ENCODE measurements around the gene WBP4.
"Not testable (repeated sequence)": the region's sequence is repeated elsewhere in the genome, so short reads cannot be mapped to it uniquely, and the experiment has no call there.

The WBP4 gene

DNA sequence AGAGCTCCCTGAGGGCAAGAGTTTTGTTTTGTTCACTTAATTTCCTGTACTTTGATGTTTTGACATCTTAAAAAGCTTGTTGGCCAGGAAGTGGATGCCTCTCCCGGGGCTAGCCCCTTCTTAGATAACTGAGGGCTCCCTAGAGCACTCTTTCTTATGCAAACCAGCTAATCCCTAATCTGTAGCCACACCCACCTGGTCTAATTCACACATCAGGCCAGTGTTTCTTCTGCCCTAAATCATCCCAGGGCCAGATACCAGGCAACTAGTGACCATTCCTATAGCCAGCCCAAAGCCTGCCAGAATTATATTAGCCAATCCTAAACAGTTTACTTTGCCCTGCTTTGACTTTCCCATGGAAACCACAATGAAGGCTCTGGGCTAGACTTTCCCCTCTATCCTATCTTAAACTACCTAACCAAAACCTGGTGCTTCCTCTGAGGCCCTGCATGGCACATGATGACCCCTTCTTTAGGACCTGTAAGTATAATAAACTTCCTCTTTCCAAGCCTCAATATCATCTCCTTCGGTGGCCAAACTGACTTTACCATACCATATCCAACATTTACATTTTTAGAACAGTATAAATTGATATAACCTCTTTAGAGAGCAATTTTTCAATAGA lies 24.8 kb downstream of the WBP4 start:
- no peak for DNase-seq

DNA sequence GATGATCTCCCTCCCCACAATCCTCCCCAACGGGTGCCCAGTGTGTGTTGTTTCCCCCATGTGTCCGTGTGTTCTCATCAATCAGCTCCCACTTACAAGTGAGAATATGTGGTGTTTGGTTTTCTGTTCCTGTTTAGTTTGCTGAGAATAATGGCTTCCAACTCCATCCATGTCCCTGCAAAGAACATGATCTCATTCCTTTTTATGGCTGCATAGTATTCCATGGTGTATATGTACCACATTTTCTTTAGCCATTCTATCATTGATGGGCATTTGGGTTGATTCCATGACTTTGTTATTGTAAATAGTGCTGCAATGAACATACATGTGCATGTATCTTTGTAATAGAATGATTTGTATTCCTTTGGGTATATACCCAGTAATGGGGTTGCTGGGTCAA lies 34.4 kb downstream of the WBP4 start:
- not testable (repeated sequence) for DNase-seq

GRCh38 chr13:41098761-41099160 lies 37.5 kb downstream of the WBP4 start:
- DNase-seq, result no peak

- DNase-seq, result no peak
These were observed 38.7 kb downstream of the WBP4 start for GRCh38 chr13:41099986-41100385.

DNA sequence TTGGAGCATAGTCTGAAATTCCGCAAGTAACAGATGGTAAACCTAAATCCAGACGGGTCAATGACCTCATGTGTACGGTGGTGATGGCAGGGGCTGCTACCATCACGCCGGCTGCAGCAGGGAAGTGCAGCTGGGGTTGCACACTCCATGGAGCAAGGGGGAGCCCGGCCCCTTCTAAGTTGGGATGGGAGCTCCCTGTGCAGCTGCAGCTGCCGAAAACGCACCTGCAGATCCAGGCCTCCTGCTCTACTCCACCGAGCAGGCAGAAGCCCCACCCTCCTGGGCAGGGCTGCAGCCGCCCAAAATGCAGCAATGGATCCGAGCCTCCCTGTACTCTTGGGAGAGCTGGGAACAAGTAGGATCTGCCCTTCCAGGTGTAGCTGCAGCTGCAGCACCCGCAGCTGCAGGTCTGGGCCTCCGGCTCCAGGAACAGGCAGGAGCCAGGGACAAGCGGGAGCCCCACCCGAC lies 45.8 kb downstream of the WBP4 start:
- no peak for DNase-seq

DNA sequence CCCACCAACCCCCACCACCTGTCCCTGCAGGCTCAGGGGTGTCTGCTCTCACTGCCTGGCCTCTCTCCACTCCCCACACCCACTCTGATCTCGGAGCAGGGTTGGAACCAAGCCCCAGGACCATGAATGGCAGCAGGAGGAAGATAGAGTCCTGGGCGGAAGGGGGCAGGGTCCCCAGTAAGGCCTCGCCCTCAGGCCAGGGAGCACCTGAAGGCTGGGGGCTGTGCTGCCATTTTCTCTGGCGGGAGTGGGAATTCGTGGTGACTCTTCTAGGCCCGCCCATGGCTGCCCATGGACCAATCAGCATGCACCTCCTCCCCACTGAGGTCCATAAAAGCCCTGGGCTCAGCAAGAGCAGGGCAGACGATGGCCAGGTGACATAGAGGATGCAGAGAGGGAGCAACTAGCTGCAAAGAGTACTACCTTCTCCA lies 46.3 kb downstream of the WBP4 start:
- DNase-seq, result no peak

DNA sequence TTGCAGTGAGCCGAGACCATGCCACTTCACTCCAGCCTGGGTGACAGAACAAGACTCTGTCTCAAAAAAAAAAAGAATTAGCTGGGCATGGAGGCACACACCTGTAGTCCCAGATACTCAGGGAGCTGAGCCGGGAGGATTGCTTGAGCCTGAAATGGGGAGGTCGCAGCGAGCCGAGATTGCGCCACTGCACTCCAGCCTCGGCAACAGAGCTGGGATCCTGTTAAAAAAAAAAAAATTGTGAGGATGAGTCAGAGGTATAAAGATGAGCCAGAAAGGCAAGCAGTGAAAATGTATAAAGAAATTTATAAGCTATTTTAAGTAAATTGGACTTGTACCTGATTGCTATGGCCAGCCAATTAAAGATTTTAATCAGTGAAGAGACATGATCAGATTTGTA lies 50.1 kb downstream of the WBP4 start:
- DNase-seq, result no peak

DNA sequence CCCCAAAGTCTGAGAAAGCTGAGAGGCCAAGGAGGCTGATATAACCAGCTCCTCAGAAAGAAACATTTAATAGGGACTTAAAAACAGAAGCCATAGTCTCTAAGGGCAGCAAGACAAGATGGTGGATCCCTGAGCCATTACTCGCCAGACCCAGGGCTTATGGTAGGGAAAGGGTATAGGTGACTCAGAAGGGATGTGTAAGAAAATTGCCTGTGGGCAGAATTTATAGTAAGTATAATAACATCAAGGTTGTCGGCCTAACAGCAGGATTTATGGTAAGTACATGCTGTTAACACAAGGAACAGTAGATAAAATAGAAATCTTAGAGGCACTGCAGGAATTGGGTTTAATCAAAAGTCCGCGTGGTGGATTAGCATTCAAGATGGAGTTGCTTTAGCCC lies 56.6 kb downstream of the WBP4 start:
- no peak for DNase-seq

- DNase-seq, result no peak
These were observed 61.5 kb downstream of the WBP4 start for GRCh38 chr13:41122838-41123237.

DNA sequence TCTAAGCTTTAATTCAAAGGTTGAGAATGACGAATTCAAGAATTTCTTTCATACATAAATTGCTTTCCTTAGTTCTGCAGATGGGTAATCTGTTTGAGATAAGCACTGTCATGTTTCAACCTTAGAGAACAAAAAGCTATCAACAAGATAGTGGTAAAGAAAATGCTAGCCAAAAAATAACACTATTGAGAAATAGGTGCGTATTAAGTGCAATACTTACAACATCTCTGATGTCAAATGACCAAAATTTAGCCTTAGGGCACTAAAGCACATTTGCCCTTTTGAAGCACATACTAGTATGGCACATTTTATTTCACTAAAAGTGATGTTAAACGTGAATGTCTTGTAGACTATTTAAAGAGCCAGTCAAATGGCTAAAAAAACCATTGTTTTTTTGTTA lies 66.4 kb downstream of the WBP4 start:
- DNase-seq, result no peak

GRCh38 chr13:41130356-41130755 lies 69.0 kb downstream of the WBP4 start:
- no peak for DNase-seq

DNA sequence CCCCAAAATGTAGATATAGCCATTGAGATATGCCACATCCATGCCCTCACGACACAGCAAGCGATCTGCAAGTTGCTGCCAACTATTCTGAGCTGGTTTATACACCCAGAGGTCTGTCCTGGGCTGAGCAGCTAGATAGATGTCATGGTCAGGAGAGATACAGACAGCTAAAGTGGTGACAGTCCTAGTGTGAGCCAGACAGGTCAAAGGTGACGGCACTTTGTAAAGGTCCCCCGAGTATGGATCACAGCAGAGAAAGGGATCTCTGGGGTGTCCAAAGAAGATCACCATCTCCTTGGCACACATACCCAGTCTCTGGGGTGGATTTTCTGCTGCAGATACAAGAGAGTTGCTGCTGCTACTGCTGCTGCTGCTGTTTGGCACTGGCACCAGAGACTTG lies 69.9 kb downstream of the WBP4 start:
- not testable (repeated sequence) for DNase-seq

DNA sequence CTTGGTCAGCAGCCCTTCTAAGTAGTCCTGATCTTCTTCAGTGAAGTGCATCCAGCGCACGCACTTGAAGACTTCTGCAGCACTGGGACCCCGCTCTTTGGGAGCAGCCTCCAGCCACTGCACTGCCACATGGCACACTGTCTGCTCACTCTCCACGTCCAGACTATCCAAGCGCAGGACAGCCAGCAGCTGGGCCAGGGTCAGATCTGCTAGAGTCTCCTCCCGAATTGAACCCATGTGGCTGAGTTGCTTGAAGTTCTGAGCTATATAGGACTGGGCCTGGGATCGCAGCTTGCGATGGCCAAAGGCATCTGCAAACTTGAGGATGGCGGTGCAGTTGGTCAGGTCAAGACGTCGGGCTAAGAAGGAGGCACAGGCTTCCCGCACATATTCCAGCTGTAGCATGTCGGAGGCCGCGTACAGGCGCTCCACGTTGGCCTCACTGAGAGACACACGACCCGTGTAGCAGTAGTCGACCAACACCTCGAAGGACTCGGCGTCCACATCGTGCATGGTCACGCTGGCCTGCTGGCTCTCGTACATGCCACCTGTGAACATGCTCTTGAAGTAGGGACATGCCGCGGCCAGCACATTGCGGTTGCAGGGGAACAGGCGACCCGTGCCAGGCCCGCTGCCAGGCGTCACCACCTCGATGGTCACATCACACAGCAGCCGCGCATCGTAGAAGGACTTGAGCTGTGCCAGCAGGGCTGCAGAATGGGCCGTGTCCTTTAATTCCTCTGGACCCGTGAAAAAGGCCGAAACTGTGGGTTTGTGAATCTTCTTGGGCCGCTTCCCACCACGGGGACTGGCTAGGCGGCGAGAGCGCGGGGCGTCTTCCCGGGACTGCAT lies 70.6 kb downstream of the WBP4 start:
- DNase-seq, result not testable (repeated sequence)

- peak; percentile 30 for DNase-seq
These were observed 71.3 kb downstream of the WBP4 start, which contains the start of gene KBTBD6 for GRCh38 chr13:41132512-41133152. TSS of gene KBTBD6 (minus strand) at chr13:41132802. CDS start at chr13:41132511, 291 bp downstream.
